Cardiac muscle cell (in vitro differentiated cells and primary cell): ENCODE measurements around the gene TRHDE. TPM values are rescaled to one million over a fixed set of nuclear protein-coding genes. Genes with fewer than 3 reads are reported as not detected.

Source experiments
- DNase-seq, 2 donors: peaks; one replicate each; pipeline versions ENCODE4 v3.0.0 to v3.0.0-alpha.2; 2010 to 2017; ENCODE audit warnings: low read depth in 1 of 2, low spot score in 1 of 2
- H3K27ac ChIP-seq: fragments of 200-600 bp; sonication (generic); 2 replicates; pipeline ENCODE4 v1.5.1; 2016
- H3K27me3 ChIP-seq: fragments of 200-600 bp; sonication (generic); 2 replicates; pipeline ENCODE4 v1.6.0; 2016; ENCODE audit warnings: control low read depth
- H3K36me3 ChIP-seq: fragments of 200-600 bp; sonication (generic); 2 replicates; pipeline ENCODE4 v1.5.1; 2016; ENCODE audit warnings: control low read depth
- H3K4me1 ChIP-seq: fragments of 200-600 bp; sonication (generic); 2 replicates; pipeline ENCODE4 v1.8.1; 2017; ENCODE audit warnings: low read depth, mild to moderate bottlenecking, mixed run types
- H3K4me3 ChIP-seq: fragments of 200-600 bp; sonication (generic); 2 replicates; pipeline ENCODE4 v1.5.1; 2016; ENCODE audit warnings: mild to moderate bottlenecking
- H3K9me3 ChIP-seq: fragments of 200-600 bp; sonication (generic); 2 replicates; pipeline ENCODE4 v1.5.1; 2017; ENCODE audit warnings: low read depth, mild to moderate bottlenecking, control low read depth
- CTCF ChIP-seq: IDR thresholded peaks from 2 replicates; pipeline ENCODE4 v1.5.1; 2012; ENCODE audit warnings: low read depth, mild to moderate bottlenecking, low read length
- polyA plus RNA-seq: library from polyadenylated mRNA; unstranded; fragments of >200 nt; fragmentation: Nextera tagmentation; extraction: Ambion mirVana; gene quantifications from 2 replicates; pipeline ENCODE4 v1.2.1, GENCODE V29; 2016
- total RNA-seq: library from RNA; depleted of rRNA; stranded (reverse); fragments of >200 nt; gene quantifications from 2 replicates; pipeline ENCODE4 v1.2.3, GENCODE V29; 2016

The TRHDE gene
- total and polyA plus RNA-seq, 2 experiments from 2014 or later: not detected

- Histone ChIP-seq H3K9me3 (no peaks in the 10 kb centered on the region), H3K4me3 (no peak overlapping the region), H3K27ac (no peak overlapping the region), H3K4me1 (no peaks in the 10 kb centered on the region), H3K27me3 (no peaks in the 10 kb centered on the region), H3K36me3 (no peaks in the 10 kb centered on the region)
- no peak for DNase-seq
- TF ChIP-seq CTCF: no peak
These were observed 444.1 kb downstream of the TRHDE start for GRCh38 chr12:72716221-72716620.

- H3K27ac ChIP-seq: no peak overlapping the region
- H3K27me3 ChIP-seq: no peaks in the 10 kb centered on the region
- no peak for DNase-seq
- H3K4me1 ChIP-seq: no peaks in the 10 kb centered on the region
- H3K9me3 ChIP-seq: no peaks in the 10 kb centered on the region
- H3K36me3 ChIP-seq: no peaks in the 10 kb centered on the region
- H3K4me3 ChIP-seq: no peak overlapping the region
- TF ChIP-seq CTCF: no peak
These were observed 444.9 kb downstream of the TRHDE start for GRCh38 chr12:72717036-72717435.
